ENCODE results near the gene EEF1G.

EEF1G gene

DNA sequence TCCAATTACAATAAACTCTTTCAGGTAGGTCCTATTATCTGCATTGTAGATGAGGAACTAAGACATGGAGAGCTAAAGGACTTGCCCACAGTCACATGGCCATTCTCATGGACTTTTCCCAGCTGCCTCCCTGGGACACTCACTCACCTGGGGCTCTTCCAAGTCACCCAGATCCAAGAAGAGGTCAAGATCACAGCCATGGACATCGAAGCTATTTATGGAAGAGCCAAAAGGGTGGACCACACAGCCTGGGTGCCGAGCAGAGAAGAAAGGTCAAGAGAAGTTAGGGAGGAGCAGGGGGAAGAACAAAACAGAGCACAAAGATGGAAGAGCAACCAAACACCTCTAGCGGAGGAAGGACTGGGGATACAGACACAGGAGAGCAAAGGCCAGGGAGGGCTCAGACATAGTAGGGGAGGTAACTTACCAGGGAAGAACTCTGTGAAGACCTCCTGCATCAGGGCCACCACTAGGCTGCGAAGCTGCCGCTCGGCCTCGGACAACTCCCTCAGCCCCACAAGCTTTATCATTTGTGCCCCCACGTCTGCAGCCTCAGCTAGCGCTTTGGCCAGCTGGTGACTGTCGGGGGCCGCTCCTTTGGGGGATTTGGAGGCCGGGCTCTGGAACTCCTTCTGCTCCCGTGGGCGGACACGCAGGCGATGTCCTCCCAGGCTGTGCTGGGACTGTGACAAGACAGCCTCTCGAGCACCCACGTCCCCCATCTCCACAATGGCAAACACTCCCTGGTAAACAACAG is 7.4 kb upstream of the EEF1G start:
- H3K4me3 ChIP-seq (replicated peaks; ENCODE audit: low read depth, low read length), result no peak overlapping the region
- TF ChIP-seq, protein P1, sequence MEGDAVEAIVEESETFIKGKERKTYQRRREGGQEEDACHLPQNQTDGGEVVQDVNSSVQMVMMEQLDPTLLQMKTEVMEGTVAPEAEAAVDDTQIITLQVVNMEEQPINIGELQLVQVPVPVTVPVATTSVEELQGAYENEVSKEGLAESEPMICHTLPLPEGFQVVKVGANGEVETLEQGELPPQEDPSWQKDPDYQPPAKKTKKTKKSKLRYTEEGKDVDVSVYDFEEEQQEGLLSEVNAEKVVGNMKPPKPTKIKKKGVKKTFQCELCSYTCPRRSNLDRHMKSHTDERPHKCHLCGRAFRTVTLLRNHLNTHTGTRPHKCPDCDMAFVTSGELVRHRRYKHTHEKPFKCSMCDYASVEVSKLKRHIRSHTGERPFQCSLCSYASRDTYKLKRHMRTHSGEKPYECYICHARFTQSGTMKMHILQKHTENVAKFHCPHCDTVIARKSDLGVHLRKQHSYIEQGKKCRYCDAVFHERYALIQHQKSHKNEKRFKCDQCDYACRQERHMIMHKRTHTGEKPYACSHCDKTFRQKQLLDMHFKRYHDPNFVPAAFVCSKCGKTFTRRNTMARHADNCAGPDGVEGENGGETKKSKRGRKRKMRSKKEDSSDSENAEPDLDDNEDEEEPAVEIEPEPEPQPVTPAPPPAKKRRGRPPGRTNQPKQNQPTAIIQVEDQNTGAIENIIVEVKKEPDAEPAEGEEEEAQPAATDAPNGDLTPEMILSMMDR (IDR thresholded peaks at IDR 0.05; ENCODE audit: low read length, missing control alignments), result no peak
- no peak for DNase-seq (ENCODE audit: low read depth)

- TF ChIP-seq, protein P1 (IDR thresholded peaks at IDR 0.05; ENCODE audit: low read length, missing control alignments), result no peak
- no peak overlapping the region for H3K4me3 ChIP-seq (replicated peaks; ENCODE audit: low read depth, low read length)
- no peak for DNase-seq (ENCODE audit: low read depth)
These were observed 5.6 kb upstream of the EEF1G start for GRCh38 chr11:62579252-62579651.

GRCh38 chr11:62578541-62578940 is 4.8 kb upstream of the EEF1G start:
- TF ChIP-seq, protein P1 (IDR thresholded peaks at IDR 0.05; ENCODE audit: low read length, missing control alignments), result no peak
- no peak for DNase-seq (ENCODE audit: low read depth)
- H3K4me3 ChIP-seq (replicated peaks; ENCODE audit: low read depth, low read length), result no peak overlapping the region

- H3K4me3 ChIP-seq (replicated peaks; ENCODE audit: low read depth, low read length), result no peak overlapping the region
- DNase-seq (ENCODE audit: low read depth), result peak; percentile 61
- TF ChIP-seq, protein P1 (IDR thresholded peaks at IDR 0.05; ENCODE audit: low read length, missing control alignments), result no peak
These were observed 3.5 kb upstream of the EEF1G start for GRCh38 chr11:62577046-62577714.

DNA sequence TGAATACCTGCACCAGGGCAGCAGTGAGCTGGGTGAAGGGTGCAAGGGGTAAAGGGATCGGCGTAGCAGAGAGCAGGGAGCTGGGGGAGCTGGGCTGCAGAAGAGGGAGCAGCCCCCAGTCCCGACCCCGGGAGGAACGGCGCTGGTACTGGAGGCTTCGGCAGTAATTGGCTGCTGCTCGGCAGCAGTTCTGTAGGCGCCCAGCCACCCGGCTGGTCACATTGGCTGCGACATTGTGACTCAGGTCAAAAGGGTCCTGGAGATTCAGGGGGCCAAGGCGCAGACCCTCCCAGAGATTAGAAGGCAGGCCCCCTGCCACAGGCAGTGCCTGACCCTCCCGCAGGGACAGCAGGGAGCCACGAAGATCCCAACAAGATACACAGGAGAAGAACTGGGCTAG is 2.1 kb upstream of the EEF1G start:
- H3K4me3 ChIP-seq (replicated peaks; ENCODE audit: low read depth, low read length), result no peak overlapping the region
- TF ChIP-seq, protein P1 (IDR thresholded peaks at IDR 0.05; ENCODE audit: low read length, missing control alignments), result no peak
- DNase-seq (ENCODE audit: low read depth), result no peak

- peak overlapping the region; percentile 65 for H3K4me3 ChIP-seq (replicated peaks; ENCODE audit: low read depth, low read length)
- TF ChIP-seq, protein P1 (IDR thresholded peaks at IDR 0.05; ENCODE audit: low read length, missing control alignments), result no peak
- no peak for DNase-seq (ENCODE audit: low read depth)
These were observed 1.5 kb upstream of the EEF1G start for GRCh38 chr11:62575156-62575555.

All from fibroblast of pulmonary artery (primary cell).